Astrocyte of the cerebellum (primary cell): ENCODE measurements around the gene LSM10.

Source experiments
- DNase-seq: peaks from one replicate; pipeline ENCODE4 v3.0.0-alpha.2; 2011; ENCODE audit warnings: low read depth
- H3K4me3 ChIP-seq: 2 replicates; pipeline ENCODE4 v1.5.1; 2011; ENCODE audit warnings: mild to moderate bottlenecking, low read depth, low read length, moderate library complexity
- CTCF ChIP-seq: IDR thresholded peaks from 2 replicates; pipeline ENCODE4 v1.5.1; 2012; ENCODE audit warnings: low read length, low read depth, moderate library complexity, mild to moderate bottlenecking; ENCODE audit errors: missing control alignments
- in situ Hi-C: cut with HindIII; loops from 2 replicates; pipeline ENCODE4 v1.10.0; 2017; ENCODE audit warnings: low sequenced_read_pairs

Gene LSM10

GRCh38 chr1:36359911-36360550, 37.7 kb downstream of the LSM10 start:
- no peak for DNase-seq
- no peak overlapping the region for H3K4me3 ChIP-seq
- in situ Hi-C loops, result no loop called here
- TF ChIP-seq CTCF, result no peak

- no peak for DNase-seq
- H3K4me3 ChIP-seq, result no peak overlapping the region
- TF ChIP-seq CTCF, result no peak
- in situ Hi-C loops, result no loop called here
Measured at GRCh38 chr1:36359383-36359782, 38.3 kb downstream of the LSM10 start.

- in situ Hi-C loops, result no loop called here
- no peak for TF ChIP-seq CTCF
- H3K4me3 ChIP-seq, result no peak overlapping the region
- DNase-seq, result no peak
Measured at GRCh38 chr1:36358514-36359084, 39.1 kb downstream of the LSM10 start.

GRCh38 chr1:36355811-36356210, 41.9 kb downstream of the LSM10 start:
- no peak for TF ChIP-seq CTCF
- DNase-seq, result no peak
- in situ Hi-C loops, result no loop called here
- H3K4me3 ChIP-seq, result no peak overlapping the region

GRCh38 chr1:36354486-36354885, 43.2 kb downstream of the LSM10 start:
- in situ Hi-C loops, result no loop called here
- H3K4me3 ChIP-seq, result no peak overlapping the region
- TF ChIP-seq CTCF, result no peak
- DNase-seq, result no peak

GRCh38 chr1:36352910-36353878, 44.5 kb downstream of the LSM10 start:
- peak; percentile 47 for DNase-seq
- in situ Hi-C loops, result no loop called here
- no peak overlapping the region for H3K4me3 ChIP-seq
- TF ChIP-seq CTCF, result no peak
